H1 (cell line): ENCODE measurements around the gene CUL1. TPM values are rescaled to one million over a fixed set of nuclear protein-coding genes. Genes with fewer than 3 reads are reported as not detected.

Experiments used
- CTCF ChIA-PET: fragments of 300-600 bp; sonication (Branson Sonifier 250); formaldehyde crosslinking; loops from one replicate; lab custom pipeline; 2021; ENCODE audit not compliant: partially characterized antibody; lab: Charles Lee
- POLR2A ChIA-PET: fragments of 300-600 bp; sonication (Branson Sonifier 250); formaldehyde crosslinking; loops from one replicate; lab custom pipeline; 2021; ENCODE audit warnings: inconsistent platforms; ENCODE audit not compliant: partially characterized antibody; lab: Charles Lee
- DNase-seq, 2 experiments: peaks; one replicate each; pipeline versions ENCODE4 v3.0.0 to v3.0.0-alpha.2; 2010 to 2022; ENCODE audit warnings: low spot score in 2 of 2, low read depth in 1 of 2, mixed read lengths in 1 of 2
- FAIRE-seq: peaks from 2 replicates; lab custom pipeline; 2011; peaks lifted over from hg19 to GRCh38; lab: Jason Lieb, UNC
- H2AFZ ChIP-seq: 2 replicates; pipeline ENCODE4 v1.8.1; 2012; ENCODE audit warnings: low read length, inconsistent platforms
- H2AK5ac ChIP-seq: 2 replicates; pipeline ENCODE4 v1.6.1; 2013; ENCODE audit warnings: low read depth, low read length
- H2BK120ac ChIP-seq: replicated peaks from 2 replicates; pipeline ENCODE3; 2013; ENCODE audit warnings: low read depth, low read length, inconsistent platforms
- H2BK12ac ChIP-seq: 2 replicates; pipeline ENCODE4 v1.6.1; 2013; ENCODE audit warnings: low read depth, low read length
- H2BK15ac ChIP-seq: 2 replicates; pipeline ENCODE4 v1.6.1; 2013; ENCODE audit warnings: low read length
- H2BK20ac ChIP-seq: 2 replicates; pipeline ENCODE4 v1.6.1; 2013; ENCODE audit warnings: low read length
- H2BK5ac ChIP-seq: 2 replicates; pipeline ENCODE4 v1.6.1; 2013; ENCODE audit warnings: low read depth, low read length
- H3K14ac ChIP-seq: 2 replicates; pipeline ENCODE4 v1.6.1; 2013; ENCODE audit warnings: inconsistent platforms; ENCODE audit not compliant: insufficient read length
- H3K18ac ChIP-seq: 2 replicates; pipeline ENCODE4 v1.6.1; 2013; ENCODE audit warnings: low read length; ENCODE audit errors: extremely low read depth
- H3K23ac ChIP-seq: 2 replicates; pipeline ENCODE4 v1.6.1; 2013; ENCODE audit warnings: inconsistent platforms; ENCODE audit not compliant: insufficient read length
- H3K23me2 ChIP-seq: 2 replicates; pipeline ENCODE4 v1.6.1; 2013; ENCODE audit warnings: low read depth, low read length
- H3K27ac ChIP-seq: 2 replicates; pipeline ENCODE4 v1.6.1; 2011; ENCODE audit warnings: low read depth, low read length, inconsistent platforms
- H3K27me3 ChIP-seq, 4 experiments: replicated peaks in 1 of 4; 1 replicate in 1 of 4; 2 replicates in 3 of 4; pipeline versions ENCODE4 v1.6.1 to v1.8.1; 2011 to 2013; ENCODE audit warnings: low read length in 3 of 4, mild to moderate bottlenecking in 3 of 4, inconsistent platforms in 2 of 4, mixed read lengths in 2 of 4, moderate library complexity in 1 of 4; ENCODE audit not compliant: control insufficient read depth in 3 of 4, insufficient read depth in 3 of 4; ENCODE audit errors: extremely low read depth in 1 of 4
- H3K36me3 ChIP-seq, 4 experiments: 2 replicates each; pipeline versions ENCODE4 v1.6.1 to v1.8.1; 2011 to 2013; ENCODE audit warnings: mild to moderate bottlenecking in 4 of 4, low read length in 3 of 4, moderate library complexity in 2 of 4, control low read depth in 1 of 4, inconsistent platforms in 1 of 4; ENCODE audit not compliant: insufficient read depth in 4 of 4, control insufficient read depth in 2 of 4
- H3K4ac ChIP-seq: replicated peaks from 2 replicates; pipeline ENCODE3; 2013; ENCODE audit warnings: low read length, low read depth, mixed read lengths, inconsistent platforms; ENCODE audit not compliant: insufficient read length
- H3K4me1 ChIP-seq, 4 experiments: replicated peaks in 1 of 4; 1 replicate in 1 of 4; 2 replicates in 3 of 4; pipeline versions ENCODE4 v1.6.1 to v1.8.1; 2011 to 2013; ENCODE audit warnings: low read length in 3 of 4, inconsistent platforms in 2 of 4, mixed read lengths in 1 of 4; ENCODE audit not compliant: insufficient read depth in 4 of 4, control insufficient read depth in 3 of 4
- H3K4me2 ChIP-seq, 2 experiments: 2 replicates each; pipeline versions ENCODE4 v1.6.1 to v1.8.1; 2011 to 2013; ENCODE audit warnings: low read depth in 2 of 2, low read length in 2 of 2, control low read depth in 1 of 2, inconsistent platforms in 1 of 2, mild to moderate bottlenecking in 1 of 2; ENCODE audit not compliant: insufficient read depth in 1 of 2
- H3K4me3 ChIP-seq, 4 experiments: fragments of 200-600, 300-600 bp in 1 of 4; sonication (generic), shearing (Covaris generic), sonication (Bioruptor Twin) in 1 of 4; 2 replicates each; pipeline versions ENCODE4 v1.5.1 to v1.8.1; 2011 to 2016; ENCODE audit warnings: low read length in 4 of 4, low read depth in 3 of 4, control low read depth in 2 of 4, inconsistent platforms in 2 of 4, mild to moderate bottlenecking in 2 of 4, mixed read lengths in 1 of 4, moderate library complexity in 1 of 4; ENCODE audit not compliant: insufficient read depth in 2 of 4; ENCODE audit errors: extremely low read depth in 1 of 4
- H3K56ac ChIP-seq: replicated peaks from 2 replicates; pipeline ENCODE3; 2013; ENCODE audit warnings: low read depth, mild to moderate bottlenecking, mixed read lengths, low read length, inconsistent platforms; ENCODE audit not compliant: insufficient read length
- H3K79me1 ChIP-seq: 2 replicates; pipeline ENCODE4 v1.6.1; 2013; ENCODE audit warnings: low read depth, low read length, control low read depth
- H3K79me2 ChIP-seq, 2 experiments: 2 replicates each; pipeline versions ENCODE4 v1.6.1 to v1.8.1; 2012 to 2013; ENCODE audit warnings: low read length in 2 of 2, mild to moderate bottlenecking in 2 of 2, inconsistent platforms in 1 of 2; ENCODE audit not compliant: insufficient read depth in 2 of 2, control insufficient read depth in 1 of 2
- H3K9ac ChIP-seq, 4 experiments: replicated peaks in 1 of 4; 1 replicate in 1 of 4; 2 replicates in 3 of 4; pipeline versions ENCODE4 v1.6.1 to v1.8.1; 2011 to 2013; ENCODE audit warnings: low read depth in 3 of 4, low read length in 3 of 4, control low read depth in 2 of 4, mild to moderate bottlenecking in 2 of 4, moderate library complexity in 2 of 4, inconsistent platforms in 1 of 4; ENCODE audit errors: extremely low read depth in 1 of 4
- H3K9me3 ChIP-seq, 2 experiments: 2 replicates each; pipeline versions ENCODE4 v1.6.1 to v1.8.1; 2012 to 2013; ENCODE audit warnings: mild to moderate bottlenecking in 2 of 2, moderate library complexity in 2 of 2, control low read depth in 1 of 2, inconsistent platforms in 1 of 2, low read depth in 1 of 2, low read length in 1 of 2, mixed read lengths in 1 of 2; ENCODE audit not compliant: insufficient read depth in 2 of 2
- H4K20me1 ChIP-seq, 2 experiments: replicated peaks in 1 of 2; 2 replicates each; pipeline versions ENCODE3 to v1.8.1; 2011 to 2013; ENCODE audit warnings: inconsistent platforms in 2 of 2, low read length in 2 of 2, mild to moderate bottlenecking in 1 of 2; ENCODE audit not compliant: insufficient read depth in 2 of 2, control insufficient read depth in 1 of 2
- H4K5ac ChIP-seq: 2 replicates; pipeline ENCODE4 v1.6.1; 2013; ENCODE audit warnings: low read length, low read depth, mixed read lengths, inconsistent platforms; ENCODE audit not compliant: insufficient read length
- H4K8ac ChIP-seq: 2 replicates; pipeline ENCODE4 v1.8.0; 2013; ENCODE audit warnings: mild to moderate bottlenecking, moderate library complexity, low read length, inconsistent platforms; ENCODE audit not compliant: insufficient read depth; ENCODE audit errors: extremely low read depth
- H4K91ac ChIP-seq: replicated peaks from 2 replicates; pipeline ENCODE3; 2013; ENCODE audit warnings: low read length, mixed read lengths, inconsistent platforms; ENCODE audit not compliant: insufficient read length
- FOSL1 ChIP-seq: IDR thresholded peaks from 2 replicates; pipeline ENCODE4 v1.6.1; 2011; ENCODE audit warnings: mild to moderate bottlenecking, low read depth, low read length, moderate library complexity; ENCODE audit not compliant: insufficient read depth
- RAD21 ChIP-seq, 2 experiments: IDR thresholded peaks in 1 of 2; conservative IDR thresholded peaks in 1 of 2; 2 replicates each; pipeline ENCODE4 v1.6.1; 2011; ENCODE audit warnings: low read depth in 2 of 2, low read length in 2 of 2, improper control_type of control experiment in 1 of 2, inconsistent platforms in 1 of 2, mild to moderate bottlenecking in 1 of 2, moderate library complexity in 1 of 2
- TBP ChIP-seq: IDR thresholded peaks from 2 replicates; pipeline ENCODE4 v1.6.1; 2011; ENCODE audit warnings: low read depth, low read length, improper control_type of control experiment
- YY1 ChIP-seq: IDR thresholded peaks from 2 replicates; pipeline ENCODE4 v1.6.1; 2011; ENCODE audit warnings: low read depth, mild to moderate bottlenecking, low read length
- WGBS, 2 experiments: shearing (Covaris generic) in 1 of 2; methylation state at CpG; one replicate each; pipeline versions ENCODE4 v1.1.6 to v1.1.7; 2013 to 2015; ENCODE audit warnings: low lambda C conversion rate in 2 of 2, mixed read lengths in 2 of 2, inconsistent platforms in 1 of 2, low coverage in 1 of 2, missing lambda C conversion rate in 1 of 2; ENCODE audit not compliant: insufficient replicate concordance in 2 of 2, insufficient coverage in 1 of 2, insufficient read length in 1 of 2; ENCODE audit errors: extremely low coverage in 1 of 2, missing lambda C conversion rate in 1 of 2; 5-methylcytosine and 5-hydroxymethylcytosine counted together
- polyA plus RNA-seq, 7 experiments: library from polyadenylated mRNA; depleted of rRNA in 3 of 7; stranded (reverse) in 5 of 7; unstranded in 2 of 7; fragments of >200 nt in 5 of 7; fragments of 200-250 nt in 2 of 7; gene quantifications; 1 replicate in 5 of 7; 2 replicates in 1 of 7; 4 replicates in 1 of 7; pipeline versions ENCODE4 v1.2.1 to v1.2.3, GENCODE V29; 2011 to 2013; ENCODE audit warnings: missing spikeins in 2 of 7, mixed read lengths in 2 of 7
- total RNA-seq: library from RNA; stranded (reverse); fragmentation: NEBNext Ultra II Directional; extraction: Animal tissue kit (Norgen Biotek cat#: 25700); gene quantifications from 2 replicates; pipeline ENCODE4 v1.2.1, GENCODE V29; 2021
- TF ChIP-seq, protein P1 (sequence below), 3 experiments: IDR thresholded peaks; 1 replicate in 2 of 3; 2 replicates in 1 of 3; pipeline versions ENCODE4 v1.5.1 to v1.6.1; 2011; ENCODE audit warnings: low read length in 3 of 3, mild to moderate bottlenecking in 3 of 3, inconsistent platforms in 2 of 3, low read depth in 1 of 3, moderate library complexity in 1 of 3; ENCODE audit not compliant: insufficient read depth in 1 of 3; ENCODE audit errors: control extremely low read depth in 1 of 3

CUL1 gene
- total and polyA plus RNA-seq, 2 of the 8 experiments (the other 6 are each of a cell fraction or from before 2014, with no cell fraction given), result 33.0 to 77.3 TPM

- ChIA-PET POLR2A (no interaction called here), CTCF (interaction anchor here (1.0 to 1.9 kb wide), 5 partner anchors 9 to 109 kb away, joined by 3 to 7 read pairs (median 4); no protein-coding TSS in a partner anchor)
- Histone ChIP-seq H2BK5ac (no peak overlapping the region), H2BK12ac (no peak overlapping the region), H2BK120ac (no peak overlapping the region), H3K27me3 (no peaks in the 10 kb centered on the region), H3K23ac (no peak overlapping the region), H3K4me1 (no peaks in the 10 kb centered on the region), H4K8ac (no peak overlapping the region), H3K56ac (no peak overlapping the region), H2AFZ (peak overlapping the region; percentile 75), H3K4me2 (no peak overlapping the region), H4K91ac (no peak overlapping the region), H3K79me1 (no peaks in the 10 kb centered on the region), H3K23me2 (no peaks in the 10 kb centered on the region), H2BK15ac (no peak overlapping the region), H3K4me3 (no peak overlapping the region), H3K18ac (no peak overlapping the region), H3K79me2 (no peaks in the 10 kb centered on the region), H2AK5ac (no peak overlapping the region), H4K20me1 (no peaks in the 10 kb centered on the region), H3K36me3 (no peaks in the 10 kb centered on the region), H3K4ac (no peak overlapping the region), H3K9ac (no peak overlapping the region), H2BK20ac (no peak overlapping the region), H3K27ac (no peak overlapping the region), H4K5ac (no peak overlapping the region), H3K14ac (no peak overlapping the region), H3K9me3 (0 out of 4 replicates have a peak, but pooled peaks cover 2 to 3% of the 10 kb centered on the region in 2 experiments)
- FAIRE-seq, result no peak
- DNase-seq, result no peak
- WGBS, 2 experiments, result 91% methylated on average over 11 of the region's 13 CpGs; no CpG with 5 or more reads in 1 of the 2 experiments
- no peak for TF ChIP-seq YY1
- TF ChIP-seq, protein P1, sequence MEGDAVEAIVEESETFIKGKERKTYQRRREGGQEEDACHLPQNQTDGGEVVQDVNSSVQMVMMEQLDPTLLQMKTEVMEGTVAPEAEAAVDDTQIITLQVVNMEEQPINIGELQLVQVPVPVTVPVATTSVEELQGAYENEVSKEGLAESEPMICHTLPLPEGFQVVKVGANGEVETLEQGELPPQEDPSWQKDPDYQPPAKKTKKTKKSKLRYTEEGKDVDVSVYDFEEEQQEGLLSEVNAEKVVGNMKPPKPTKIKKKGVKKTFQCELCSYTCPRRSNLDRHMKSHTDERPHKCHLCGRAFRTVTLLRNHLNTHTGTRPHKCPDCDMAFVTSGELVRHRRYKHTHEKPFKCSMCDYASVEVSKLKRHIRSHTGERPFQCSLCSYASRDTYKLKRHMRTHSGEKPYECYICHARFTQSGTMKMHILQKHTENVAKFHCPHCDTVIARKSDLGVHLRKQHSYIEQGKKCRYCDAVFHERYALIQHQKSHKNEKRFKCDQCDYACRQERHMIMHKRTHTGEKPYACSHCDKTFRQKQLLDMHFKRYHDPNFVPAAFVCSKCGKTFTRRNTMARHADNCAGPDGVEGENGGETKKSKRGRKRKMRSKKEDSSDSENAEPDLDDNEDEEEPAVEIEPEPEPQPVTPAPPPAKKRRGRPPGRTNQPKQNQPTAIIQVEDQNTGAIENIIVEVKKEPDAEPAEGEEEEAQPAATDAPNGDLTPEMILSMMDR (IDR thresholded peaks at IDR 0.05; ENCODE audit: control extremely low read depth in 1 of 3, insufficient read depth in 1 of 3, low read depth in 1 of 3, low read length in 3 of 3), result peak in 2 of 3 experiments; percentile 19 to 23; a peak in 2 of 4 replicates
- TF ChIP-seq TBP, result no peak
- TF ChIP-seq RAD21 (IDR thresholded peaks at IDR 0.05 in 1 of 2, conservative IDR thresholded peaks at IDR 0.05 in 1 of 2; ENCODE audit: low read depth in 2 of 2, low read length in 2 of 2), result peak; percentile 29 to 58; a peak in 3 of 4 replicates
- no peak for TF ChIP-seq FOSL1
These were observed 14.3 kb upstream of the CUL1 start for GRCh38 chr7:148684289-148684830.
